Neutrophil (primary cell): ENCODE measurements around the gene ILDR1.
"Not testable (repeated sequence)": the region's sequence is repeated elsewhere in the genome, so short reads cannot be mapped to it uniquely, and the experiment has no call there.

Experiments
- H3K27ac ChIP-seq: fragments of 200-600 bp; sonication (generic); 2 replicates; pipeline ENCODE4 v1.5.1; 2016; ENCODE audit warnings: mild to moderate bottlenecking, moderate library complexity
- H3K27me3 ChIP-seq: fragments of 200-600 bp; sonication (generic); 2 replicates; pipeline ENCODE4 v1.6.0; 2016; ENCODE audit warnings: mild to moderate bottlenecking
- H3K36me3 ChIP-seq: fragments of 200-600 bp; sonication (generic); 2 replicates; pipeline ENCODE4 v1.5.1; 2017
- H3K4me1 ChIP-seq, 2 experiments: fragments of 200-600 bp in 1 of 2; sonication (generic) in 1 of 2; 1 replicate in 1 of 2; 2 replicates in 1 of 2; pipeline versions ENCODE4 v1.5.1 to v1.6.1; 2013 to 2016; ENCODE audit warnings: low read depth in 1 of 2, low read length in 1 of 2, mild to moderate bottlenecking in 1 of 2, moderate library complexity in 1 of 2; ENCODE audit not compliant: control insufficient read depth in 1 of 2, insufficient read depth in 1 of 2
- H3K4me3 ChIP-seq, 2 experiments: fragments of 200-600 bp in 1 of 2; sonication (generic) in 1 of 2; 1 replicate in 1 of 2; 2 replicates in 1 of 2; pipeline ENCODE4 v1.5.1; 2013 to 2016; ENCODE audit warnings: low read depth in 1 of 2, low read length in 1 of 2, mild to moderate bottlenecking in 1 of 2, moderate library complexity in 1 of 2
- H3K9me3 ChIP-seq: fragments of 200-600 bp; sonication (generic); 2 replicates; pipeline ENCODE4 v1.5.1; 2016
- CTCF ChIP-seq: fragments of 200-600 bp; sonication (generic); IDR thresholded peaks from 2 replicates; pipeline ENCODE4 v1.5.1; 2016; ENCODE audit warnings: antibody characterized with exemption

The ILDR1 gene

GRCh38 chr3:121943431-121943830 lies 78.6 kb downstream of the ILDR1 start:
- H3K4me3 ChIP-seq = no peak overlapping the region
- no peaks in the 10 kb centered on the region for H3K27me3 ChIP-seq
- peaks cover 68% of the 10 kb centered on the region for H3K36me3 ChIP-seq
- no peak for TF ChIP-seq CTCF
- no peak overlapping the region for H3K27ac ChIP-seq
- H3K9me3 ChIP-seq = no peaks in the 10 kb centered on the region
- no peaks in the 10 kb centered on the region for H3K4me1 ChIP-seq

- Histone ChIP-seq H3K9me3 (no peaks in the 10 kb centered on the region), H3K4me3 (no peak overlapping the region), H3K36me3 (peaks cover 73% of the 10 kb centered on the region), H3K27ac (no peak overlapping the region), H3K27me3 (no peaks in the 10 kb centered on the region), H3K4me1 (no peaks in the 10 kb centered on the region)
- TF ChIP-seq CTCF = no peak
These were observed 79.8 kb downstream of the ILDR1 start for GRCh38 chr3:121942116-121942786.

- no peak overlapping the region for H3K27ac ChIP-seq
- no peak for TF ChIP-seq CTCF
- no peak overlapping the region for H3K4me3 ChIP-seq
- H3K27me3 ChIP-seq = no peaks in the 10 kb centered on the region
- H3K9me3 ChIP-seq = no peaks in the 10 kb centered on the region
- peaks cover 73% of the 10 kb centered on the region for H3K36me3 ChIP-seq
- no peaks in the 10 kb centered on the region for H3K4me1 ChIP-seq
These were observed 80.5 kb downstream of the ILDR1 start for GRCh38 chr3:121941592-121941991.

- peaks cover 52% of the 10 kb centered on the region for H3K36me3 ChIP-seq
- H3K4me3 ChIP-seq, H3K9me3 ChIP-seq, H3K27me3 ChIP-seq, H3K27ac ChIP-seq, H3K4me1 ChIP-seq: not testable (repeated sequence)
These were observed 83.7 kb downstream of the ILDR1 start for GRCh38 chr3:121938141-121938855.
